Measurements from ENCODE around the gene ZNF408. TPM values are rescaled to one million over a fixed set of nuclear protein-coding genes. Genes with fewer than 3 reads are reported as not detected.
"Not testable (repeated sequence)": the region's sequence is repeated elsewhere in the genome, so short reads cannot be mapped to it uniquely, and the experiment has no call there.

Gene ZNF408
- total and polyA plus RNA-seq, 2 experiments from 2014 or later: 6.1 to 17.2 TPM

- TF ChIP-seq REST (IDR thresholded peaks at IDR 0.05; ENCODE audit: unreplicated experiment) (no peak), ZNF114 (CRISPR knock-in tag; IDR thresholded peaks at IDR 0.05) (no peak), ZNF462 (CRISPR knock-in tag; IDR thresholded peaks at IDR 0.05) (no peak), JUNB (IDR thresholded peaks at IDR 0.05; ENCODE audit: unreplicated experiment) (no peak)
Observed at GRCh38 chr11:46712874-46713576, 12.2 kb downstream of the ZNF408 start (continued).

GRCh38 chr11:46717825-46718154 lies 17.0 kb downstream of the ZNF408 start:
- H3F3A ChIP-seq (replicated peaks; ENCODE audit: low read depth); H3K4me2 ChIP-seq; ATAC-seq; H3K79me2 ChIP-seq (replicated peaks; ENCODE audit: insufficient read depth); H3K4me3 ChIP-seq; H3K9me2 ChIP-seq (ENCODE audit: insufficient read depth); H3K27me3 ChIP-seq (ENCODE audit: insufficient read depth); H3K4me3 Mint-ChIP-seq; H3K9me3 Mint-ChIP-seq; H3K27ac ChIP-seq (ENCODE audit: low read depth); H3K36me3 Mint-ChIP-seq (ENCODE audit: low read depth); H3K27ac Mint-ChIP-seq; H3K27me3 Mint-ChIP-seq (ENCODE audit: insufficient read depth, low read depth, poor library complexity); DNase-seq (ENCODE audit: low spot score); H4K20me1 ChIP-seq (replicated peaks; ENCODE audit: insufficient read depth); H3K4me1 ChIP-seq (ENCODE audit: insufficient read depth); H3K36me3 ChIP-seq (ENCODE audit: insufficient read depth); H3K4me1 Mint-ChIP-seq: not testable (repeated sequence)
- H2AFZ ChIP-seq: peak overlapping the region; percentile 52; the same call in 1 of the 2 replicates

Measured in GM23338 (cell line).